Bone marrow (tissue), 2 donors: Measurements from ENCODE around the gene RPEL1.

Experiments used
- DNase-seq, 2 donors: peaks; one replicate each; lab custom pipeline; 2025; lab: John Stamatoyannopoulos, UW

Gene RPEL1

DNA sequence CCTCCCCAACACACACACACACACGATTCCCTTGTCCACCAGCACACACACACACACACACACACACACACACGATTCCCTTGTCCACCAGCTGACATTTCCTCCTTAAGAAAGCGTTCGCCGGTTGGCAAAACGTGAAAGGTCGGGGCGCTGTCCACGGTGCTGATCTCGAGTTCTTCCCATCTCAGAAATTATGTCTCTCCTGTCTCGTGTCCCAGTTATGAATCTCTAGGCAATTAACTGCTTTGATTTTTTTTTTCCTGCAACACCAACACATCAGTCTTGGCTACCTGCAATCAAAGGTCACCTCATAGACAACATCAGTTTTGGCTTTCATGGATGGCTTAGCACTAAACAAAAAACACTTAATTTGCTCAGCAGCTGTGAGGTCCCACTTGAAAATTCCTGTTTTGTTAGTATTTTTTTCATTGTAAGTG lies 33.2 kb downstream of the RPEL1 start:
- peak in 1 of 2 donors; percentile 3 for DNase-seq

DNA sequence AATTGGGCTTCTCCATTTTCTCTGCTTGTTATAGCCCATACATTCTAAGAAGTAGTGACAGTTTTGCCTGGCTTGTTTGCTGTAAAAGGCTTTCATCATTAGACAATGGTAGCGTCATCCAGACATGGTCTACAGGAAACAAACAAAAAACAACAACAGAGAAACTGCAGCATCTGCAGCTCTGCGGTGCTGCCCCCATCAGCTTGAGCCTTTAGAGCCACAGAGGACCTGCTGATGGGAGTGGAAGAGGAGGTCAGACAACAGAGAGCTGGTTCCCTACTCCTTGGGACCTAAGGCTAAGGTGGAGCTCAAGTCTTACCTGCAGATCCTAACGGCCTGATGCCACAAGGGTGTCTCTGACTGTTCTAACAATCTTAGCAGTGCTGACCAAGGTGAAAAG lies 34.3 kb downstream of the RPEL1 start:
- DNase-seq = no peak

DNA sequence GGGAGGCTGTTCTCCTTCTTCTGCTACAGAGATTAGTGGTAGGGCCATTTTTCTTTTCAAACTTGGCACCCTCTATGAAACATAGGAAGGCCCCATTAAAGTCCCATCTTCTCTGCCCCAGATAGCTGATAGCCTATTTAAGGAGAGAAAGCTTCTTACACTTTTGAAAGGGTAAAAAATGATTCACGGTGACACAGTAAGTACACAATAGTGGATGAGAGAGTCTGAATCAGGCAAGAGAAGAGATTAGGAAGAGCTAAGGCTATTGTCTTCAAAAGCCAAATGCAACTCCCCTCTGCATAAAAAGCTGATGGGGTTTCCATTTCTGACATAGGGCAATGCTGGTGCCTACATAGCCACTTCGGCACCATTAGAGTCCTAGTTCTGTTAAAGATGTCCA lies 34.8 kb downstream of the RPEL1 start:
- DNase-seq = no peak

DNA sequence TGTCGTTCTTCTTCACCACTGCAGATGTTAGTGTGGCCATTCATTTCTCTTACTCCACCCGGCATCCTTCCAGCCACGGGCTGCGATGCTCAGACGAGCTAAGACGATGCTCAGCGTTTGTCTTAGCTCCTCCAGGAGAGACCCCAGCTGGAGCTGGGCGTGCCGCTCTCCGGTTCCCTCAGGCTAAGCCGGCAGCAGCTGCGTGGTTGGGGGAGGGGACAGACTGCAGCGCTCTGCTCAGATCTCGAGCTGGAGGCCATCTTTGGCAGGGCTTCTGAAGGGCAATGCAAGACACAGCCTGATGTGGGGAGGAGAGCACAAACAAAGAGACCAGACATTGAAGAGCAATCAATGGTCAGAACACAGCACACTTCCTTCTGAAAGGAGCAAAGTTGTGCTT lies 36.1 kb downstream of the RPEL1 start:
- DNase-seq = no peak

DNA sequence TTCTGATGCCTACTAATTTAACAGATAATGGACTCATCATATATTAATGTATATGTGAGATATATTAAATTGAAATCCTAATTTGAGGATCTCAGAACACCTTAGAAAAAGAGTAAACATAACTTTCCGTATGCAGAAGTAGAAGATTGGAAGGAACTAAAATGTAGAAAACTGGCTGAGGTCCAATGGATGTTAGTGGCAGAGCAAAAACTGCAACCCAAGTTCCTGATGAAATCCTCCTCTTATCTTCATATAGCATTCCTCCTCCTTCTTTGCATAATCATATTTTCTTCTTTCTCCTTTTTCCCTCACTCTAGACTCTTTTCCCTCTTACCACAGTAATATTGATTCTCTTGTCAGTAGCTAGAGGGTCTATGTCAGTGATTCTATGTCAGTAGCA lies 37.3 kb downstream of the RPEL1 start:
- DNase-seq = no peak

DNA sequence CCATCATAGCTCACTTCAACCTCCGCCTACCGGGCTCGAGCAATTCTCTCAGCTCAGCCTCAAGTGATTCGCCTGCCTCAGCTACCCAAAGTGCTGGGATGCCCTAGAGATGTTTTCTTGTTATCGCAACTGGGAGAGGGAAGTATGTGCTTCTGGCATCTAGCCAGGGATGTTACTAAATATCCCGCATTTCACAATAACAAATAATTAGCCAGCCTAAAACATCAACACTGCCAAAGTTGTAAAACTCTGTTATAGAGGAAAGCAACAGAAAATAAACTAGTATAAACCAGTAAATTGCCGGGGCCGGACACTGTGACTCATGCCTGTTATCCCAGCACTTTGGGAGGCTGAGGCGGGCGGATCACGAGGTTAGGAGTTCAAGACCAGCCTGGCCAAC lies 38.5 kb downstream of the RPEL1 start:
- DNase-seq = no peak

DNA sequence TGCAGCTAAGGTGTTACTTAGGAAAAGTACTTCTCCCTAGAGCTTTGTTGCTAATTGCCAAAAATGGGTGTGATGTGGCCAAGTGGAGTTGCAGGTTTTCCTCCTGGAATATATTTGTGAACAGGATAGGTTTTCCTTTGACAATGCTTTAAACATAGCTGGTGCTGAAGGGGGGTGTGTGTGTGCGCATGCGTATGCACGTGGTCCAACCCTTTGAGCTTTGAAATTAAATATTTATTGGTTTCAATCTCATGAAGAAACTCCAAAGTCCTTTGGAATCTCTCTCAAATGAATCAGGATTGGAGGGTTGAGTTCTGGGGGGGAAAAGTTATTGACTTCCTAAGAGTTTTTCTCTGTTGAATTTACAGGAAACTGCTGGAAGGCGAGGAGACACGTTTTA lies 42.3 kb downstream of the RPEL1 start:
- DNase-seq = no peak

DNA sequence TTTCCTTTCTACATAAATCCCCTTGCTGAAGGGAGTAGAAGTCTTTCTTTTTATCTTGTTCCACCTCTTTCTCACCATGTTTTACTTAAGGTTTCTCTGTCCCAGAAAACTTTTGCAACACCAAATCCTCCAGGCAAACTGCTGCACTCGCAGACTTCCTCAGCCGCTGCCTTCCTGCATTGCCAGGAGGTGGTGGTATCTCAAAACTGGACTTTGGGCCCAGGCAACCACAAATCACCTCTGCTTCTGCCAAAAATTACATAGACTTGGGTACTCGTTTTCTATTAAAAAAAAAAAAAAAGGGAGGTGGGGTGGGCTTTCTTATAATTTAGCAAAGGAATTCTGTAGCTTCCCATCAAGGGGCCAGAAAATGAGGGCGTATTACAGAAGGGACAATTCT lies 45.9 kb downstream of the RPEL1 start:
- DNase-seq = no peak

DNA sequence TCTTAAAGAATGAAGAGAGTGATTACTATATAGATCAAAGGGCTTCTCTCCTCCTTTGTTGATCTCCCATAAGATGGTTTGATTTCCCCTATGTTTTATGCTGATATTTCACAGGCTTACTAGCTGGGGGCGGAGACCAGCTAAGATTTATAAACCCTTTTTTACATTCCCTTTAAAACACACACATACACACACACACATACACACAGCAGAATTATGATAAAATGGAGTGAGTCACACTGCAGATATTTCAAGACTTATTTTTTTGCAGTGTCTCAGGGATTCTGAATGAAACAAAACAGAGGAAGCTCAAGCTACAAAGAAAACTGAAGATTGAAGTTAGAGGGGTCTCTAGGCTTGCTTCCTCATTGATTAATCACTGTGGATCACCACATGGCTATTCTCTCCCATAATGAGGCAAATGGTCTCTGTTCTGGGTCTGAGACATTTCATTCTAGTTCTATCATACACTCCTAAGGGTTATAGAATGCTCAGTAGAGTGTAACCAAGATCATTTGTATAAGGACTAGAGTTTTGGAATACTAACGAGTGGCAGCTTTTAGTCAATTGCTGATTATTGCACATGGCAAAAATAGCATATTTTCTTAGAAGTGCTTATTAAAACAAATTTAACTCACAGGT lies 49.8 kb downstream of the RPEL1 start:
- DNase-seq = no peak
